Pancreas (tissue), 10 donors: ENCODE results near the gene CACNA1C. TPM values are rescaled to one million over a fixed set of nuclear protein-coding genes. Genes with fewer than 3 reads are reported as not detected.

Experiments
- ATAC-seq, 4 donors: fragments of 200-7000 bp; cut with Tn5 transposase; one replicate each; pipeline versions ENCODE4 v1.8.0 to v1.9.1; 2020; ENCODE audit warnings: mild to moderate bottlenecking in 4 of 4, moderate library complexity in 4 of 4
- DNase-seq, 6 donors: peaks; one replicate each; pipeline ENCODE4 v3.0.0-alpha.2; 2020
- FAIRE-seq: peaks from 2 replicates; lab custom pipeline; 2012; peaks lifted over from hg19 to GRCh38; lab: Jason Lieb, UNC
- H3K27ac ChIP-seq, 4 donors: fragments of 200-600 bp; sonication (generic); 1 replicate in 3 of 4; 2 replicates in 1 of 4; pipeline versions ENCODE4 v1.5.0 to v1.8.0; 2020
- H3K27me3 ChIP-seq, 4 donors: fragments of 200-600 bp; one replicate each; pipeline ENCODE4 v1.8.0; 2021
- H3K36me3 ChIP-seq, 3 donors: fragments of 200-600 bp; sonication (generic) in 1 of 3; one replicate each; pipeline versions ENCODE4 v1.5.0 to v1.8.0; 2020 to 2021
- H3K4me1 ChIP-seq, 3 donors: fragments of 200-600 bp; one replicate each; pipeline ENCODE4 v1.8.0; 2021
- H3K4me3 ChIP-seq, 4 donors: fragments of 200-600 bp; sonication (generic) in 2 of 4; one replicate each; pipeline versions ENCODE4 v1.5.0 to v1.8.0; 2020 to 2021
- H3K9me3 ChIP-seq, 4 donors: fragments of 200-600 bp; one replicate each; pipeline ENCODE4 v1.8.0; 2021
- CTCF ChIP-seq, 4 donors: fragments of 200-600 bp; sonication (generic) in 3 of 4; IDR thresholded peaks; one replicate each; pipeline versions ENCODE4 v1.5.0 to v1.8.0; 2021; ENCODE audit warnings: antibody characterized with exemption in 4 of 4
- WGBS, 2 donors: extraction: QIAGEN DNeasy Blood & Tissue Kit; methylation state at CpG; one replicate each; pipeline ENCODE4 v1.1.7; 2013; 5-methylcytosine and 5-hydroxymethylcytosine counted together
- intact Hi-C, 3 donors: fragments of 100-400 bp; cut with DNase I; formaldehyde crosslinking; loops; one replicate each; pipeline versions ENCODE4 v1.11.1 to v1.14.2; 2022
- polyA plus RNA-seq, 2 donors: library from polyadenylated mRNA; stranded (reverse); fragments of 200-250 nt; gene quantifications; one replicate each; pipeline ENCODE4 v1.2.3, GENCODE V29; 2013
- total RNA-seq, 6 donors: library from RNA; stranded (reverse); fragmentation: NEBNext Ultra II Directional in 4 of 6; extraction: Animal tissue kit (Norgen Biotek cat#: 25700) in 4 of 6; gene quantifications; one replicate each; pipeline versions ENCODE4 v1.2.1 to v1.2.4, GENCODE V29; 2021 to 2023
- donor health status: healthy with polysubstance abuse.
- donor health status: DM: no; HTN: no; CAD: no; lungs with moderate emphysema.
- donor health status: DM: no; HTN: no; CAD: no.
- donor health status: control.
- donor health status: control.
- donor health status: Bipolar disorder and iron deficiency.
- donor health status: DM: yes; HTN: yes; CAD: no.
- donor health status: DM: no; HTN: no; CAD: no.
- donor health status: DM: no; HTN: no; CAD: no.
- donor health status: DM: yes; HTN: yes; CAD: no.

CACNA1C gene
- total and polyA plus RNA-seq, 8 donors = 1.2 to 3.8 (median 2.3) TPM

- FAIRE-seq (no peak), ATAC-seq (no peak), DNase-seq (no peak)
- WGBS, 2 donors = 89 to 93% methylated on average over 8 of the region's 8 CpGs
- no peak overlapping the region for H3K27ac ChIP-seq
- no peak for TF ChIP-seq CTCF (IDR thresholded peaks at IDR 0.05)
- H3K36me3 ChIP-seq = no peaks in the 10 kb centered on the region
- no peak overlapping the region for H3K4me3 ChIP-seq
- H3K4me1 ChIP-seq = peaks cover 0 to under 1% (median 0%) of the 10 kb centered on the region in 3 donors
- H3K27me3 ChIP-seq = no peaks in the 10 kb centered on the region
- no peaks in the 10 kb centered on the region for H3K9me3 ChIP-seq
- intact Hi-C loops = no loop called here
Measured at GRCh38 chr12:2108166-2108565, 55.4 kb downstream of the CACNA1C start.

GRCh38 chr12:2108975-2109671 lies 56.3 kb downstream of the CACNA1C start:
- FAIRE-seq = no peak
- no peak for ATAC-seq

GRCh38 chr12:2110127-2110526 lies 57.3 kb downstream of the CACNA1C start:
- WGBS, 2 donors = 79 to 87% methylated on average over 5 of the region's 5 CpGs
- no peaks in the 10 kb centered on the region for H3K9me3 ChIP-seq
- no peak overlapping the region for H3K4me3 ChIP-seq
- H3K27ac ChIP-seq = no peak overlapping the region
- intact Hi-C loops = no loop called here
- H3K36me3 ChIP-seq = no peaks in the 10 kb centered on the region
- H3K27me3 ChIP-seq = no peaks in the 10 kb centered on the region
- peaks cover 0 to 3% (median 0%) of the 10 kb centered on the region in 3 donors for H3K4me1 ChIP-seq
- FAIRE-seq (no peak), ATAC-seq (no peak), DNase-seq (no peak)
- no peak for TF ChIP-seq CTCF (IDR thresholded peaks at IDR 0.05)

More at GRCh38 chr12:2108975-2109671, 56.3 kb downstream of the CACNA1C start:
- TF ChIP-seq CTCF (IDR thresholded peaks at IDR 0.05) = no peak
- no peaks in the 10 kb centered on the region for H3K27me3 ChIP-seq
- no peak for DNase-seq
- intact Hi-C loops = no loop called here
- H3K27ac ChIP-seq = no peak overlapping the region
- H3K4me3 ChIP-seq = no peak overlapping the region
- H3K4me1 ChIP-seq = peaks cover 0 to 3% (median 0%) of the 10 kb centered on the region in 3 donors
- no peaks in the 10 kb centered on the region for H3K36me3 ChIP-seq
- no peaks in the 10 kb centered on the region for H3K9me3 ChIP-seq
- whole genome bisulfite sequencing, 2 donors = 72% methylated on average over 10 of the region's 10 CpGs

- no peak for DNase-seq
- Histone ChIP-seq H3K9me3 (no peaks in the 10 kb centered on the region), H3K4me1 (peaks cover 0 to 3% (median 0%) of the 10 kb centered on the region in 3 donors), H3K27me3 (no peaks in the 10 kb centered on the region), H3K27ac (no peak overlapping the region), H3K36me3 (no peaks in the 10 kb centered on the region), H3K4me3 (no peak overlapping the region)
- 81 to 82% methylated on average over 16 of the region's 16 CpGs for WGBS, 2 donors
- FAIRE-seq = no peak
- ATAC-seq = no peak
- intact Hi-C loops = no loop called here
- no peak for TF ChIP-seq CTCF (IDR thresholded peaks at IDR 0.05)
Measured at GRCh38 chr12:2110849-2111566, 58.2 kb downstream of the CACNA1C start.

GRCh38 chr12:2111826-2112225 lies 59.0 kb downstream of the CACNA1C start:
- Histone ChIP-seq H3K4me1 (peaks cover 0 to 3% (median 0%) of the 10 kb centered on the region in 3 donors), H3K36me3 (no peaks in the 10 kb centered on the region), H3K9me3 (no peaks in the 10 kb centered on the region), H3K27me3 (no peaks in the 10 kb centered on the region), H3K27ac (no peak overlapping the region), H3K4me3 (no peak overlapping the region)
- 82 to 85% methylated on average over 13 of the region's 13 CpGs for WGBS, 2 donors
- no peak for TF ChIP-seq CTCF (IDR thresholded peaks at IDR 0.05)
- FAIRE-seq (no peak), DNase-seq (no peak), ATAC-seq (no peak)
- intact Hi-C loops = no loop called here
